Measurements from ENCODE around the gene SSNA1.

The SSNA1 gene, protein sequence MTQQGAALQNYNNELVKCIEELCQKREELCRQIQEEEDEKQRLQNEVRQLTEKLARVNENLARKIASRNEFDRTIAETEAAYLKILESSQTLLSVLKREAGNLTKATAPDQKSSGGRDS

DNA sequence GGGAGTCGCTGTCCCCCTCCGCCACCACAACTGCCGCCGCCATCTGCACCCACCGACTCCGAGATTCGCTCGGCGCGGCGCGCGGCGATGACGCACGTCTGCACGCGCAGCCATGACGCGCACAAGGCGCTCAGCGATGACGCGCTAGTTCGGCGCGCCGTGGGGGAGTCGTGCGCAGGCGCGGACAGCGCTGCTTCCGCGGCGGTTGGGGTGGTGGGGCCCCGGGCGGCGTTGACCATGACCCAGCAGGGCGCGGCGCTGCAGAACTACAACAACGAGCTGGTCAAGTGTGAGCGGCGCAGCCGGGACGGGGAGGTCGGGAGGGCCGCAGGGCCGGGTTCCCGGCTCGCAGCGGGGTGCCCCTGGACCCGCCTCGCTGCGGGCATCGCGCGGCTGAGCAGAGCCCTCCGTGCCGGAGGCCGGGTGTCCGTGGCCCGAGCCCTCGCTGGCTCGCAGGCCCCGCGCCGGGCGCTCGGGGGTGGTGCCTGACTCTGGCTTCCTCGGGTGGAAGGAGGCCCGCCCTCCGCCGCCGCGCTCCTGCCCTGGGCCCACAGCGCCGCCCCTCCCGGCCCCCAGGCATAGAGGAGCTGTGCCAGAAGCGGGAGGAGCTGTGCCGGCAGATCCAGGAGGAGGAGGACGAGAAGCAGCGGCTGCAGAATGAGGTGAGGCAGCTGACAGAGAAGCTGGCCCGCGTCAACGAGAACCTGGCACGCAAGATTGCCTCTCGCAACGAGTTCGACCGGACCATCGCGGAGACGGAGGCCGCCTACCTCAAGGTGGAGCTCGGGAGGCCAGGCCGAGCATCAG is at the start of gene SSNA1, which contains the start of gene ANAPC2:
SSNA1 (plus strand) TSS at position 187 of the 807 bp plus-strand sequence; CDS start at position 238, 51 bp downstream.
ANAPC2 (minus strand) TSS at position 71 of the 807 bp plus-strand sequence; CDS start at position 43, 28 bp downstream.
- H3K36me3 ChIP-seq (ENCODE audit: control insufficient read depth in 2 of 2, insufficient read depth in 2 of 2, low read length in 2 of 2) = peaks cover 17 to 28% of the 10 kb centered on the region in 2 donors
- peak within 1 kb of the TSS; percentile 84 for H3K27ac ChIP-seq (ENCODE audit: low read length)
- no peaks in the 10 kb centered on the region for H3K27me3 ChIP-seq (ENCODE audit: control insufficient read depth in 1 of 2, insufficient read depth in 2 of 2, low read length in 2 of 2)
- H3K4me1 ChIP-seq (ENCODE audit: control insufficient read depth, insufficient read depth, low read length) = peaks cover 55% of the 10 kb centered on the region
- no peaks in the 10 kb centered on the region for H3K9me3 ChIP-seq (ENCODE audit: control insufficient read depth in 2 of 2, low read length in 2 of 2)
- peak within 1 kb of the TSS; percentile 81 to 89 for H3K9ac ChIP-seq (ENCODE audit: low read length in 2 of 2)
- H3K4me3 ChIP-seq (ENCODE audit: low read length in 2 of 2) = peak within 1 kb of the TSS; percentile 96 to 98

DNA sequence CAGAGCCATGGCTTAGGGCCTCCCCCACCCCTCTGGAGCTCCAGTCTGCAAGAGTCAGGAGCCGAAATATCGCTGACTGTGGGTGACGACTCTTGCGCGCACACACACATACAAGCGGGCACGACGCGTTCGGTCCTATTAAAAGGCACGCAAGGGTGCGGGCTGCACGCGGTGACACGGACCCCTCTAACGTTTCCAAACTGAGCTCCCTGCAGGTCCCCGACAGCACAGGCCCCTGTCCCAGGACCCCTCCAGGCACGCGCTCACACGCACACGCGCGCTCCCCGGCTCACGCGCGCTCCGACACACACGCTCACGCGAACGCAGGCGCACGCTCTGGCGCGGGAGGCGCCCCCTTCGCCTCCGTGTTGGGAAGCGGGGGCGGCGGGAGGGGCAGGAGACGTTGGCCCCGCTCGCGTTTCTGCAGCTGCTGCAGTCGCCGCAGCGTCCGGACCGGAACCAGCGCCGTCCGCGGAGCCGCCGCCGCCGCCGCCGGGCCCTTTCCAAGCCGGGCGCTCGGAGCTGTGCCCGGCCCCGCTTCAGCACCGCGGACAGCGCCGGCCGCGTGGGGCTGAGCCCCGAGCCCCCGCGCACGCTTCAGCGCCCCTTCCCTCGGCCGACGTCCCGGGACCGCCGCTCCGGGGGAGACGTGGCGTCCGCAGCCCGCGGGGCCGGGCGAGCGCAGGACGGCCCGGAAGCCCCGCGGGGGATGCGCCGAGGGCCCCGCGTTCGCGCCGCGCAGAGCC is 49.6 kb upstream of the SSNA1 start, which contains the start of gene GRIN1:
GRIN1 (plus strand) TSS at position 433 of the 746 bp plus-strand sequence. CDS start 333 bp downstream, outside the sequence.
- H3K9ac ChIP-seq (ENCODE audit: low read length in 2 of 2) = no peak within 1 kb of the TSS
- H3K27me3 ChIP-seq (ENCODE audit: control insufficient read depth in 1 of 2, insufficient read depth in 2 of 2, low read length in 2 of 2) = peaks cover 69 to 75% of the 10 kb centered on the region in 2 donors
- peak within 1 kb of the TSS in 1 of 2 donors; percentile 22 for H3K4me3 ChIP-seq (ENCODE audit: low read length in 2 of 2)

DNA sequence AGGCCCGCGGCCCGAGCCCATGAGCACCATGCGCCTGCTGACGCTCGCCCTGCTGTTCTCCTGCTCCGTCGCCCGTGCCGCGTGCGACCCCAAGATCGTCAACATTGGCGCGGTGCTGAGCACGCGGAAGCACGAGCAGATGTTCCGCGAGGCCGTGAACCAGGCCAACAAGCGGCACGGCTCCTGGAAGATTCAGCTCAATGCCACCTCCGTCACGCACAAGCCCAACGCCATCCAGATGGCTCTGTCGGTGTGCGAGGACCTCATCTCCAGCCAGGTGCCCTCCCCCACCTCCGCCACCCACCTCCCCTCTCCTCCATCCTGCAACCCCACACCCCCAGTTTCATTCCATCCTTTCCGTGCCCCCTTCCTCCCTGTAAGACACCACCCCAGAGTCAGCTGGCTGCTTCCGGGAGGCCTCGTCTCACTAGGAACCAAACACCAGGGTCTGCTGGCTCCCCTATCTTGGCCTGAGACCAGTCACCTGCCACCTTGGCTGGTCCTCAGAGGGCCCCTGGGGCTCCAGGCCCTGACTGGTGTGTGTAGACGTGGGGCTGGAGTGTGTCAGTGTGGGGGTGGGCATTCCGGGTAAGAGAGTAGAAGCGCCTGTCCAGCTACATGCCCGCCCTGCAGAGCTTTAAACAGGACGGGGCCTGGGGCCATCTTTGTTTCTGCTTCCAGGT is 48.9 kb upstream of the SSNA1 start:
- H3K9ac ChIP-seq (ENCODE audit: low read length in 2 of 2) = no peak overlapping the region
- H3K9me3 ChIP-seq (ENCODE audit: control insufficient read depth in 2 of 2, low read length in 2 of 2) = no peaks in the 10 kb centered on the region
- no peaks in the 10 kb centered on the region for H3K36me3 ChIP-seq (ENCODE audit: control insufficient read depth in 2 of 2, insufficient read depth in 2 of 2, low read length in 2 of 2)
- H3K27ac ChIP-seq (ENCODE audit: low read length) = no peak overlapping the region
- peaks cover 71 to 76% of the 10 kb centered on the region in 2 donors for H3K27me3 ChIP-seq (ENCODE audit: control insufficient read depth in 1 of 2, insufficient read depth in 2 of 2, low read length in 2 of 2)
- H3K4me3 ChIP-seq (ENCODE audit: low read length in 2 of 2) = peak overlapping the region in 1 of 2 donors; percentile 15
- peaks cover 4% of the 10 kb centered on the region for H3K4me1 ChIP-seq (ENCODE audit: control insufficient read depth, insufficient read depth, low read length)

More for the DNA sequence above, 49.6 kb upstream of the SSNA1 start, which contains the start of gene GRIN1:
- Histone ChIP-seq H3K9me3 (ENCODE audit: control insufficient read depth in 2 of 2, low read length in 2 of 2) (no peaks in the 10 kb centered on the region), H3K36me3 (ENCODE audit: control insufficient read depth in 2 of 2, insufficient read depth in 2 of 2, low read length in 2 of 2) (no peaks in the 10 kb centered on the region), H3K4me1 (ENCODE audit: control insufficient read depth, insufficient read depth, low read length) (peaks cover 4% of the 10 kb centered on the region), H3K27ac (ENCODE audit: low read length) (no peak within 1 kb of the TSS)

DNA sequence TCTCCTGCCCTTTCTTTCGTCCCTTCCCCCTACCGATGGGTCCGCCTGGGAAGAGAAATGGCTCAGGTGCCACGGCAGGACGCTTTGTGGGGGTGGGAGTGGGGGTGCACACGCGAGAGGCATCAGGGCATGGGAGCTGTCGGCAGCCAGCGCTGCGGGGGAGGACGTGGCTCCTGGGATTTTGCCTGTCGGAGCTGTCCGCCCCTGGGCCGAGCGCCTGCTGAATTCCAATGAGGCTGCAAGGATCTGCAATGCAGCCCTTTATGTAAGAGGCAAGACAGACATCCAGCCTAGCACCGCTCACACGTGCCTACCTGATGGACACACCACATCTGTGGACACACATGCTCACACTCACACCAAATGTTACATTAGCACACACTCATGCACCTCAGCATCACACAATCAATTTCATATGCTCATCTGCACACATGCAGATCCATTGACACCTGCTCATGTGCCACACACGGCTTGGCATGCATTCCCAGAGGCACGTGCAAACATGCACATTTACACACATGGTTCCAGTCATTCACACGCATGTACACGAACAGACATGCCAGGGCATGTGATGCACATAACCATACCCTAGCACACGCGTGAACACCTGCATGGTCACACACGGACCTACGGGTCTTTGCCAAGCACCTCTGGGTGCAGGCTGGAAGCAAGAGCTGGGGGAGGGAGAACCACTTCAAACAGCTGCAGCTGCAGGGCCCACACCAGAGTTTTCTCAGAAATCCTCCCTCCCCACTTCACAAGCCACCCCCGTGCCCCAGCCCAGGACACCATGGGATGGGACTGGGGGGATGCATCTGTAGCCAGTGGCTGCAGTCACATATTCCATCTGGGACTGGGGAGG is 48.1 kb upstream of the SSNA1 start:
- Histone ChIP-seq H3K9me3 (ENCODE audit: control insufficient read depth in 2 of 2, low read length in 2 of 2) (no peaks in the 10 kb centered on the region), H3K36me3 (ENCODE audit: control insufficient read depth in 2 of 2, insufficient read depth in 2 of 2, low read length in 2 of 2) (no peaks in the 10 kb centered on the region), H3K4me1 (ENCODE audit: control insufficient read depth, insufficient read depth, low read length) (peaks cover 4% of the 10 kb centered on the region), H3K4me3 (ENCODE audit: low read length in 2 of 2) (no peak overlapping the region), H3K9ac (ENCODE audit: low read length in 2 of 2) (no peak overlapping the region), H3K27ac (ENCODE audit: low read length) (no peak overlapping the region), H3K27me3 (ENCODE audit: control insufficient read depth in 1 of 2, insufficient read depth in 2 of 2, low read length in 2 of 2) (peaks cover 71 to 76% of the 10 kb centered on the region in 2 donors)

DNA sequence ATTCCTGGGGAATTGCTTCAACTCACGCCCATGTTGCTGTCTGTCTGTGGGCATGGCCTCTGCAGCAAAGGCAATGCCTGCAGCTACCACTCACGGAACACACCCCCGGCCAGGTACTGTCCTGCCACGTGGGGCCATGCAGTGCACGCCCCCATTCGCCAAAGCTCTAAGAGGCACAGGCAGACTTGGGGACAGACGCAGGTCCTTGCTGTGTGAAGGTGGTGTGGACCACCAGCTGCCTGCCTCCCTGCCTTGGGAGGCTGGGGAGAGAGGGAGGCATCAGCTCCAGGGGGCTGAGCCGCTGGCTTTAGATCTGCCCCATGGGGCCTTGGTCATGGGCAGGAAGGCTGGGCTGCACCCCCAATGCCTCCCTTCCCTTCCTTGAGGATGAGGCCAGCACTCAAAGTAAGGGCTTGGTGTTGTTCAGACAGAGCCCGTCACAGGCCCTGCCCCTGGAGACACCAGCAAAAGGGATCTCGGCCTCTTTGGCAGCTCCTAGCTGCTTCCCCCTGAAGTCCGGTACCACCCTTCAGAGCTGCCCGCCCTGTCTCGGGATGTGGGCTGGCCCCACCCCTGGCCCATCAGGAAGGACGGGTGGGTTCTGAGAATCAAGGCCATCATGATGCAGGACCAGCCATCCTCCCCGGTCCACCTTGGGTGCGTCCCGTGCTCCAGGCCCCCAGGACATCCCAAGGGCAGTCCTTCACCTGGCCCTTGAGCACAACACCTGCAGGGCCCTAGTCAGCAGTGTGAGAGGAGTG is 47.2 kb upstream of the SSNA1 start:
- H3K4me3 ChIP-seq (ENCODE audit: low read length in 2 of 2) = no peak overlapping the region
- H3K4me1 ChIP-seq (ENCODE audit: control insufficient read depth, insufficient read depth, low read length) = peaks cover 4% of the 10 kb centered on the region
- H3K27me3 ChIP-seq (ENCODE audit: control insufficient read depth in 1 of 2, insufficient read depth in 2 of 2, low read length in 2 of 2) = peaks cover 68 to 72% of the 10 kb centered on the region in 2 donors

DNA sequence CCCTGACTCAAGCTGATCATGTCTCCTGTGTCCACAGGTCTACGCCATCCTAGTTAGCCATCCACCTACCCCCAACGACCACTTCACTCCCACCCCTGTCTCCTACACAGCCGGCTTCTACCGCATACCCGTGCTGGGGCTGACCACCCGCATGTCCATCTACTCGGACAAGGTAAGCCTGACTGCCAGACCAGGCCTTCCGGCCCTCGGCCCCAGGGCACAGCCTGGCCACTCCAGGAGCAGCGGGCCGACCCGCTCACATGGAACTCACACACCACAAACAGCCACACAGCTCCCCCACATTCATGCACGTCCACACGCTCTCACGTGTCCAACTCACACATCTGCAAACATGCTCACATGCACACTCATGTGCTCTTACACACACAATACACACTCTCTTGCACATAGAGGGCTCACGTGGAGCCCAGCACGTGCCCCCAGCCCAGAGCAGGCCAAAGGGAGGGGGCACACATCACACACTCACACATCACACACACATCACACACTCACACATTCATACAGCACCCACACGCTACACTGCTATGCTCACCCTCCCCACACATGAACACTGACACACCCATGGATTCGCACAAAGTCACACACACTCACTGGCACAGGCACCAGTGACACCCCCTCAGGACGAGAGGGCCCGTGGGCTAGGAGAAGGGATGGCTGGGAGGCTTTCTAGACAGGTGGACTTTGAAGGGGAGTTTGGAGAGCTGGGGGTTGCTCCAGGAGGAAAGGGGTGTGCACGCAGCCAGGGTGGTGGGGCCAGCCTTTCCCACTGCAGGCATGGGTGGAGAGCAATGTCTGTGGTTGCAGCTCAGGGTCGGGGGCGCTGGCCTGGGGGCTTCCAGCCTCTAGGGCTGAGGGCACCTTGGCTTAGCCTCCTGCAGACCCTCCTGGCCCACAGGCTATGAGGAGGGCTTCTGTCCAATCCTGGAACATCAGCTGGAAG is 46.2 kb upstream of the SSNA1 start:
- Histone ChIP-seq H3K9ac (ENCODE audit: low read length in 2 of 2) (no peak overlapping the region), H3K27me3 (ENCODE audit: control insufficient read depth in 1 of 2, insufficient read depth in 2 of 2, low read length in 2 of 2) (peaks cover 65 to 71% of the 10 kb centered on the region in 2 donors), H3K4me1 (ENCODE audit: control insufficient read depth, insufficient read depth, low read length) (peaks cover 4% of the 10 kb centered on the region), H3K27ac (ENCODE audit: low read length) (no peak overlapping the region), H3K36me3 (ENCODE audit: control insufficient read depth in 2 of 2, insufficient read depth in 2 of 2, low read length in 2 of 2) (no peaks in the 10 kb centered on the region), H3K4me3 (ENCODE audit: low read length in 2 of 2) (no peak overlapping the region), H3K9me3 (ENCODE audit: control insufficient read depth in 2 of 2, low read length in 2 of 2) (no peaks in the 10 kb centered on the region)

More for the DNA sequence above, 47.2 kb upstream of the SSNA1 start:
- H3K9me3 ChIP-seq (ENCODE audit: control insufficient read depth in 2 of 2, low read length in 2 of 2) = no peaks in the 10 kb centered on the region
- no peaks in the 10 kb centered on the region for H3K36me3 ChIP-seq (ENCODE audit: control insufficient read depth in 2 of 2, insufficient read depth in 2 of 2, low read length in 2 of 2)
- H3K9ac ChIP-seq (ENCODE audit: low read length in 2 of 2) = no peak overlapping the region
- H3K27ac ChIP-seq (ENCODE audit: low read length) = no peak overlapping the region

DNA sequence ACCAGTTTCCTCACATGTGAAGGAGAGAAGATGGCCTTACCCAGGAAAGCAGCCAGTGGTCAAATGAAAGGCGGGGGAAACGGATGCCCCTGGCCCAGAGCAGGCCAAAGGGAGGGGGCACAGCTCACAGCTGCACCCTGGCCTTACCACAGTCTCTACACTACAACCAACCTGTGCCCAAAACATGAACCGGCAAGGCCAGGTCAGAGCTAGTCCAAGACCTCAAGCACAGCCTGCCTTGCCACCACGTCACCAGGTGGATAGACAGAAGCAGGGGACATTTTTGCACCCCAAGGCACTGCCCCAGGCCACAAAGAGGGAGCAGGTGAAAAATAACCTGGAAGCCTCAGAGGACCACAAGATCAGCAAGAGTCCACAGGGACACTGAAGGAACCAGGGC is 45.0 kb upstream of the SSNA1 start:
- Histone ChIP-seq H3K9me3 (ENCODE audit: control insufficient read depth in 2 of 2, low read length in 2 of 2) (no peaks in the 10 kb centered on the region), H3K9ac (ENCODE audit: low read length in 2 of 2) (no peak overlapping the region), H3K4me3 (ENCODE audit: low read length in 2 of 2) (no peak overlapping the region), H3K27ac (ENCODE audit: low read length) (no peak overlapping the region), H3K36me3 (ENCODE audit: control insufficient read depth in 2 of 2, insufficient read depth in 2 of 2, low read length in 2 of 2) (no peaks in the 10 kb centered on the region), H3K4me1 (ENCODE audit: control insufficient read depth, insufficient read depth, low read length) (peaks cover 4% of the 10 kb centered on the region), H3K27me3 (ENCODE audit: control insufficient read depth in 1 of 2, insufficient read depth in 2 of 2, low read length in 2 of 2) (peaks cover 60 to 69% of the 10 kb centered on the region in 2 donors)

DNA sequence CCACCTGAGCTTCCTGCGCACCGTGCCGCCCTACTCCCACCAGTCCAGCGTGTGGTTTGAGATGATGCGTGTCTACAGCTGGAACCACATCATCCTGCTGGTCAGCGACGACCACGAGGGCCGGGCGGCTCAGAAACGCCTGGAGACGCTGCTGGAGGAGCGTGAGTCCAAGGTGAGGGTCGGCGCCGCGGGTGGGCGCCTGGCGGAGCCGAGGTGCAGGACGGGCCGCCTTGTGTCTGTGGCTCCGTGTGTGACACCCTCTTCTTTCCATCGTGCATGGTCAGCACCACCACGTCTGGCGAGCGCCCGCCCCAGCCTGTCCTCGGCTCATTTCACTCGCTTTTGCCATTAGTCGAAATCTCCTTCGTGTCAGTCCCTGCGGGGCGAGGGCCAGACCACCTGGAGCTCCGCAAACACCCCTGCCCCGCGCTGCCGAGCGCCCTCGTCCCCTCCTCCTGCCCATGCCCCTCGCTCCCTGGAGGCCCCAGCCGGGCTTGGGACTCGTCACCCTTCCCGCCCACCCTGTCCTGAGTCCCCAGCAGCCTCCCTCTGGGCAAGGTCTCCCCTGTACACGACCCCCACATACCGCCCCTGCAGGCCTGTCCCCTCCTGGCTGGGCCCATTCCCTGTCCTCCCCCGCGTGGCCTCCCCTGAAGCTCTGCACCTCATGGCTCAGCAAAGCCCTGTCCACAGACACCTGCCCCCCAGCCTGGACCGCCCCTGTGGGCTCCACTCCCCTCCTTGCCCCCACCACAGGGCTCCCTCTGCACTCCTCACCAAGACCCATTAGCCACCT is 42.5 kb upstream of the SSNA1 start:
- Histone ChIP-seq H3K9ac (ENCODE audit: low read length in 2 of 2) (no peak overlapping the region), H3K4me3 (ENCODE audit: low read length in 2 of 2) (no peak overlapping the region), H3K9me3 (ENCODE audit: control insufficient read depth in 2 of 2, low read length in 2 of 2) (no peaks in the 10 kb centered on the region), H3K27ac (ENCODE audit: low read length) (no peak overlapping the region), H3K27me3 (ENCODE audit: control insufficient read depth in 1 of 2, insufficient read depth in 2 of 2, low read length in 2 of 2) (peaks cover 48 to 50% of the 10 kb centered on the region in 2 donors), H3K4me1 (ENCODE audit: control insufficient read depth, insufficient read depth, low read length) (no peaks in the 10 kb centered on the region), H3K36me3 (ENCODE audit: control insufficient read depth in 2 of 2, insufficient read depth in 2 of 2, low read length in 2 of 2) (no peaks in the 10 kb centered on the region)

Data from stomach smooth muscle (tissue), 2 donors.